Measurements from ENCODE around the gene HAUS7.

GRCh38 chrX:153454901-153455550, 15.3 kb downstream of the HAUS7 start:
- TF ChIP-seq, protein P1, sequence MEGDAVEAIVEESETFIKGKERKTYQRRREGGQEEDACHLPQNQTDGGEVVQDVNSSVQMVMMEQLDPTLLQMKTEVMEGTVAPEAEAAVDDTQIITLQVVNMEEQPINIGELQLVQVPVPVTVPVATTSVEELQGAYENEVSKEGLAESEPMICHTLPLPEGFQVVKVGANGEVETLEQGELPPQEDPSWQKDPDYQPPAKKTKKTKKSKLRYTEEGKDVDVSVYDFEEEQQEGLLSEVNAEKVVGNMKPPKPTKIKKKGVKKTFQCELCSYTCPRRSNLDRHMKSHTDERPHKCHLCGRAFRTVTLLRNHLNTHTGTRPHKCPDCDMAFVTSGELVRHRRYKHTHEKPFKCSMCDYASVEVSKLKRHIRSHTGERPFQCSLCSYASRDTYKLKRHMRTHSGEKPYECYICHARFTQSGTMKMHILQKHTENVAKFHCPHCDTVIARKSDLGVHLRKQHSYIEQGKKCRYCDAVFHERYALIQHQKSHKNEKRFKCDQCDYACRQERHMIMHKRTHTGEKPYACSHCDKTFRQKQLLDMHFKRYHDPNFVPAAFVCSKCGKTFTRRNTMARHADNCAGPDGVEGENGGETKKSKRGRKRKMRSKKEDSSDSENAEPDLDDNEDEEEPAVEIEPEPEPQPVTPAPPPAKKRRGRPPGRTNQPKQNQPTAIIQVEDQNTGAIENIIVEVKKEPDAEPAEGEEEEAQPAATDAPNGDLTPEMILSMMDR (conservative IDR thresholded peaks at IDR 0.05; ENCODE audit: low read length), result no peak
- TF ChIP-seq EZH2phosphoT487 (IDR thresholded peaks at IDR 0.05; ENCODE audit: borderline replicate concordance), result no peak

Data from Loucy (cell line).